GM12872 (cell line): ENCODE measurements around the gene ATXN1.

ENCODE experiments used
- TF ChIP-seq, protein P1 (sequence below): IDR thresholded peaks from 3 replicates; pipeline ENCODE4 v1.5.1; 2011; ENCODE audit warnings: low read depth, mild to moderate bottlenecking, low read length, moderate library complexity; ENCODE audit not compliant: insufficient read depth

The ATXN1 gene

DNA sequence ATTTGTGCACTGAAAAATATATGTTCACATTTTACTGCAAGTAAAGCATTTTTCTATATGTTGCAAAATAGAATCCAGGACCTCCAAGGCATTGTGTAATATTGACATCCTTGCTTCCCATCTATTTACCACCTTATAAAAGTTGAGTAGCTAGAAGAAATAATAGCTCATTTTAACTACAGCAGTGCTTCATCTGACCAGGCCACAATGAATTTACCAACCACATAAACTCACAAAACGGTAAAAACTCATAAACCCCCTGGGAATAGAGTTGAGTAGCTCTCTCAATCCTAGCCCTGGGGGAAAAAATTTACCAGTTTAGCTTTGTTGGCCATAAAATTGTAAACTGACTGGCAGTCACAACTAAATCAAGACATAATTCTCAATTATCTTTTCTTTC, 3.9 kb downstream of the ATXN1 start:
- TF ChIP-seq, protein P1, sequence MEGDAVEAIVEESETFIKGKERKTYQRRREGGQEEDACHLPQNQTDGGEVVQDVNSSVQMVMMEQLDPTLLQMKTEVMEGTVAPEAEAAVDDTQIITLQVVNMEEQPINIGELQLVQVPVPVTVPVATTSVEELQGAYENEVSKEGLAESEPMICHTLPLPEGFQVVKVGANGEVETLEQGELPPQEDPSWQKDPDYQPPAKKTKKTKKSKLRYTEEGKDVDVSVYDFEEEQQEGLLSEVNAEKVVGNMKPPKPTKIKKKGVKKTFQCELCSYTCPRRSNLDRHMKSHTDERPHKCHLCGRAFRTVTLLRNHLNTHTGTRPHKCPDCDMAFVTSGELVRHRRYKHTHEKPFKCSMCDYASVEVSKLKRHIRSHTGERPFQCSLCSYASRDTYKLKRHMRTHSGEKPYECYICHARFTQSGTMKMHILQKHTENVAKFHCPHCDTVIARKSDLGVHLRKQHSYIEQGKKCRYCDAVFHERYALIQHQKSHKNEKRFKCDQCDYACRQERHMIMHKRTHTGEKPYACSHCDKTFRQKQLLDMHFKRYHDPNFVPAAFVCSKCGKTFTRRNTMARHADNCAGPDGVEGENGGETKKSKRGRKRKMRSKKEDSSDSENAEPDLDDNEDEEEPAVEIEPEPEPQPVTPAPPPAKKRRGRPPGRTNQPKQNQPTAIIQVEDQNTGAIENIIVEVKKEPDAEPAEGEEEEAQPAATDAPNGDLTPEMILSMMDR = no peak

DNA sequence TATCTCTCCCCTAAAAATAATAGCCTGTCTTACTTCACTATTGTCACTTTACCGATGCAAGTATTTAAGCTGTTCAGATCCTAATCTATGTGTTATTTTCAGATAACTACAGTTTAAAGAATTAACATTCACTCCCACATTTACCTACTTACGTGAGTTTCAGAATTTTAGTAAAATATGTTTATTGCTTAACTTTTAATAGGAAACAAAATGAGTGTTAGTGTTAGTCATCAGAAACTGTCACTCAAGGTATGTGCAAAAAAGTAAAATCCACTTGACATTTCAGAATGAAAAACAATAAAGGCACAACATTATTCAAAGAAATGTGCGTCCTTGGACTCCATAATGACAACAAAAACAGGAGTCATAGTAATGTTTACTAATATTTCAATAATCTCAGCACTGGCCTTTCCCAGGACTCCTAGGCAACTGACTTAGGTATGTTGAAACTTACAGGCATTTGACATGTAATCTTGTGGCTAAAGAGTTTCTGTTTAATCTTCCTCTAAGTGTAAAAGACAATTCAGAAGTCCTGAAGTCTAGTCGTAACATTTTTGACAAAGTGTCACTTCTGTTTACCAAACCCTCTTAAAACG, 4.5 kb downstream of the ATXN1 start:
- TF ChIP-seq, protein P1 = no peak

DNA sequence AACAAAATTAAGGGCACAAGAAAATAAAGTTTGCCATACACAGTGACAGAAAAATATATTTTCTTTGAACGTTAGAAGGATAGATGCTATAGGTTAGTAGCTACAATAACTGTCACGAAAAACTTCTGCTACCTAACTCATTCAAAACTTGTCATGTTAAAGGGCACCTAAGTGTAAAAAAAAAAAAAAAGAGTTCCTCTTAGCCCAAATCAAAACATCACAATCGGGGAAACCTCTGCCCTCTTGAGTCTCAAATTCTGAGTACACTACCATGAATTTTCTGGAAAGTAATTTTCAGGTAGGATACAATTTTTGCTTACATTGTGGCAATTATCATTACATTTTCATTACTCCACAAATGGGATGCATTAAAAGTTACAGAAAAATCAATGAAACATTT, 5.7 kb downstream of the ATXN1 start:
- TF ChIP-seq, protein P1 = no peak

DNA sequence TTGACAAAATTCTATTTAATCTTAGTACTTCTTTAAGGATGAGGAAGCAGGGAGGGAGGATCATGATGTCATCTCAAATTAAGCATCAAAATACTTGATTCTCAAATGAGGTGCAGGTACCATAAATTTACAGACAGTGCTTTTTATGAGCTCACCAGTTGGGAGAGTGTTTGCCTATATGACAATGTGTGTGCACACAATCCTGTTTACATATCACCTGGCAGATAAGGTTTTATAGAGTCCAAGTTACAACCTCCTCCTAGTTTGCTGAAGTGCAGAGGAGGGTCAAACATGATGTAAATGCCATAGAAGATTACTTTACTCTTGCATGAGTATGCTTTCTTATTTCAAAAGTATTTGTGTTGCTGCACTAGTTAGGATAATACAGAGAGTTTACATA, 6.4 kb downstream of the ATXN1 start:
- TF ChIP-seq, protein P1 = no peak

DNA sequence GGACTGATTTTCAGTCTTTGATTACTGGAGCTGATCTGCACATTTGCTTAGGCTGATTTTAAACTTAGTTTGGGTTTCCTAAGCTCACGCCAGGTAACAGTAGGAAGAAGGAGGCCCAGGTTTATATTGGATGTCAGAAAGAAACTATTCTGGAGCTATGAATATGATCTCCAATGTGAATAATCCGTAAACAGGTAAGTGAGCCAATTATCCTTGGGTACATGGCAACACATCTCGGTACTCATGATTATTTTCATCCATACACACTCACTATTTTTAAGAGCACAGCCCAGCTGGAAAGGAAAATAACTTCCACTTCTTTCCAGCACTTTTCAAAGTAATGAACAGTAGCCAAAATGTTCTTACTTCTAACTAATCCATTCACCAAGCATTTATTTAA, 7.0 kb downstream of the ATXN1 start:
- TF ChIP-seq, protein P1 = no peak

DNA sequence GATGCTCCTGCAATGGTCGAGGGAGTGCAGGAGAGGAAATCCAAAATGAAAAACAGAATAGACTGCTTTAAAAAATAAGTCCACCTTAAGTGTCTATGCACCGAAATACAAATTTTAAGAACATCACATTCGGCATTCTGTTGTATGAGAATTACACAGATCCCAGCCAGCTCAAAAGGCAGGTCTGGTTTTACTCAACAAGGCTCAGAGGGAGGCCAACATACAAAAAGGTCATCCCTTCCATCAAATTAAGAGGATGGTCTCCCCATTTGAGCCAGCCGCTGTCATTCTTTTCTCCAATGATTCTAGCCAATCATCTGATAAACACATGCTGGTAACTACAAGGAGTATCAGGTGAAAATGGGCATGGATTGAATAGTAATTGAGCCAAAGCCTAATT, 7.9 kb downstream of the ATXN1 start:
- TF ChIP-seq, protein P1 = no peak

DNA sequence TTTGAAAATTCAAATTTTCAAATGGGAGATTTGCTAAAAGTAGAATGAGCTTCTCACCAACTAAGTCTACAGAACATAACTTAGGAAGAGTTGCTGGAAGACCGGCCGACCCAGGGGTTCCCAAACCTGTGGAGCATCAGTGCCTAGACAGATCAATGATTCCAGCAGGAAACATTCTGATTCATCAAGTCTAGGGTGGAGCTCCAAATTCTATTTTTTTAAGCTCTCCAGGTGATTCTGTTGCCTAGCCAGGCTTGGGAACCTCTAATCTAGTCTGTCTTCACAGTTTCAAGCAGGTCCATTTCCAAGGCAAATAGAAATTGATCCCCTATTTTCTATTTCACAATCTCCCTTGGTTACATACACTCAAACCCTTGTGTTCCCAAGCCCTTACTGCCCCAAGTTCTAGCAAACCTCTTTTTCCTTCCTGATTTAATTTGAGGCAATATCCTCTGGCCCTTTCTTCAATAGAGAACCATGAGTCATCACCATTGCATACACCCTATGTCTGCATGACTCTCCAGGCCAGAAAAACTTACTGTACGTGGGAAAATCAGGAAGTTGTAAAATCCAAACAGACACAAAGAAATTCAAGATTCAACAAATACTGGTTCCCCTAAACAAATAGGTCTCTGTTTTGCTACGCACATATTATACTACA, 8.9 kb downstream of the ATXN1 start:
- TF ChIP-seq, protein P1 = no peak
